Astrocyte (in vitro differentiated cells and primary cell): Measurements from ENCODE around the gene RFESD.

ENCODE experiments used
- CTCF ChIP-seq: IDR thresholded peaks from 2 replicates; pipeline ENCODE4 v1.5.1; 2011; ENCODE audit warnings: low read depth, mild to moderate bottlenecking, inconsistent platforms, low read length, moderate library complexity; ENCODE audit not compliant: insufficient read depth
- EZH2 ChIP-seq: IDR thresholded peaks from 2 replicates; pipeline ENCODE4 v1.6.1; 2012; ENCODE audit warnings: mild to moderate bottlenecking, low read length, inconsistent platforms; ENCODE audit not compliant: insufficient read depth

GRCh38 chr5:95660060-95660459 lies 13.5 kb downstream of the RFESD start:
- no peak for TF ChIP-seq CTCF
- no peak for TF ChIP-seq EZH2
